Stimulated activated CD4-positive, alpha-beta T cell treated with anti-CD3 and anti-CD28 coated beads, Interleukin-1b, Interleukin-23, amount 100 ng/mL, for 4 hours (primary cell): ENCODE data around the gene YTHDC2.
"Not testable (repeated sequence)": the region's sequence is repeated elsewhere in the genome, so short reads cannot be mapped to it uniquely, and the experiment has no call there.

Experiments
- DNase-seq, 2 donors: peaks; one replicate each; pipeline ENCODE4 v3.0.0-alpha.2; 2020; ENCODE audit warnings: low read depth in 2 of 2

The YTHDC2 gene

DNA sequence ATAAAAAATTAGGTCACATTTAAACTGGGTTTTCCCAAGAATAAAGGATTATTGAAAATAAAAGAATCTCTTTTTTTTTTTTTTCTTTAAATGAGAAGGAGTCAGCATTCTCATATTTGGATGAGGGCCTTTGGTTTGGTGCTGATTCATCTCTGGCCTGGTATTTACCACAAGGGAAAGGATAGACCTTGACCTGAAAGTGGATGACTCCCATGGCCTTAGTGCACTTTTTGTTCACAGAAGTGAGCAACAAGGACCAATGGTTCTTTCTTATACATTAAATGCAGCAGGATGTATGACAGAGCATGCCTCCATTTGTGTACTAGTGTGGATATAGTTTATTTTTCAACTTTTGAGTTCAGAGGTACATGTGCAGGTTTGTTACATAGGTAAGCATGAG is 6.9 kb downstream of the YTHDC2 start:
- DNase-seq, result no peak

DNA sequence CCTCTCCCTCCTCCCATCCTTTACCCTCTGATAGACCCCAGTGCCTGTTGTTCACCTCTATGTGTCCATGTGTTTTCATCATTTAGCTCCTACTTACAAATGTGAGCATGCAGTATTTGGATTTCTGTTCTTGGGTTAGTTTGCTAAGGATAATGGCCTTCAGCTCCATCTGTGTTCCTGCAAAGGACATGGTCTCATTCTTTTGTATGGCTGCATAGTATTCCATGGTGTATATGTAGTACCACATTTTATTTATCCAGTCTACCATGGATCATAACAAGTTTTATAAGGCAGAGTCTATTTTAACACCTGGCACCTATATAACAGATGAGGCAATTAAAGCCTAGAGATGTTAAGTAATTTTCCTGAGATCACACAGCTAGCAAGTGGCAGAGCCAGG is 7.4 kb downstream of the YTHDC2 start:
- no peak for DNase-seq

DNA sequence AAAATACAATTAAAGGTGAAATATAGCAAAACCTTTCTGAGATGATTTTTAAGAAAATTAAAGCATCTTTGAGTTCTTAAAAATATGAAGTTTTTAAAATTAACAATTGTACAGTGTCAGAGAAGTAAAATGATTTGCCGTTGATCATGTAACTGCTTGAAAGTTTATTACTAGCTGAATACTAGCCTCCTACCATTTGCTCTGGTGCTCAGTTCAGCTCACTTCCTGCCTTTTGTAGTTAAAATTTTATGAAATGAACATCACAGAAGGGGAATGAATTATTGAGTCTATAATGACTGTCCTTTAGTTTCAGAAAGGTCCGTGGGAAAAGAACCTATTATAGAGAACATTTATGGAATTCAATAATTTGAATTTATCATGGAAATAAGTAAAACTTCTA is 9.7 kb downstream of the YTHDC2 start:
- DNase-seq, result no peak

DNA sequence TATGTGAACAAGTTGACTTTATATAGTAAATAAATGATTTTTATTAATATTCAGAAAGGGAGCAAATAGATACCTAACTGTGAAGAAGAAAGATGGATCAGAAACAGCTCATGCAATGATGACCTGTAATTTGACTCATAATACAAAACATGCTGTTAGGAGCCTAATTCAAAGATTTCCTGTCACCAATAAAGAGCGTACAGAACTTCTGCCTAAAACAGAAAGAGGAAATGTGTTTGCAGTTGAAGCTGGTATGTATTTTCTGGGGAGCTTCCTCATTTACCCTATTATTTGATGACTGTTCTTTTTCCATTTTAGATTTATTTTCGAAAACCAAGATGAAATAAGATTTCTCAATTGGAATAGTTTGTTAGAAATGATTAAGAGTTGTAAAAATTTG is 11.4 kb downstream of the YTHDC2 start:
- DNase-seq, result no peak

DNA sequence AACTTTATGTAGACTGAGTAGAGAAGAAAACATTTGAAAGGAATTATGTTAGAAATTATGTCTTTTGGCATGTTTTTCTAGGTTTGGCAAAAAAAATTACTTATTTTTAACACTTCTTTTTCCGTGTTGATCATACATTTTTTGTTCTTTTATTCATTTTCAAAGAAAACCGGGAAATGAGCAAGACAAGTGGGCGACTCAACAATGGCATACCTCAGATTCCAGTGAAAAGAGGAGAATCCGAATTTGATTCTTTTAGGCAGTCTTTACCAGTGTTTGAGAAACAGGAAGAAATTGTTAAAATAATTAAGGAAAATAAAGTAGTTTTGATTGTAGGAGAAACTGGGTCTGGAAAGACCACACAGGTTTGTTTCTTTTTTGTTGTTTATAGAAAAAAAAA is 12.9 kb downstream of the YTHDC2 start:
- DNase-seq, result no peak

DNA sequence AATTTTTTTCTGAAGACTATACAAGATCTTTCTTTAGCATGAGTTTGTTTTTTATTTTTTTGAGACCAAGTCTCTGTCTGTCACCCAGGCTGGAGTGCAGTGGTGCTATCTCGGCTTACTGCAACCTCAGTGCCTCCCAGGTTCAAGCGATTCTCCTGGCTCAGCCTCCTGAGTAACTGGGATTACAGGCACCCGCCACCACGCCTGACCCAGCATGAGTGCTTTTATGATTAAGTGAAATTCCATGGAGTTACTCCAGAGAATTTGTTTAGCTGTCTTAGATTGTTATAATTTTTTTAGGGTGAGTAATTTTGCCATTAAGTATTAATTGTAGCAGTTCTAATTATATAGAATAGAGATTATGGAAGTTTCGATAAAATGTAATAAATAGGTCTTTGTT is 14.3 kb downstream of the YTHDC2 start:
- no peak for DNase-seq

DNA sequence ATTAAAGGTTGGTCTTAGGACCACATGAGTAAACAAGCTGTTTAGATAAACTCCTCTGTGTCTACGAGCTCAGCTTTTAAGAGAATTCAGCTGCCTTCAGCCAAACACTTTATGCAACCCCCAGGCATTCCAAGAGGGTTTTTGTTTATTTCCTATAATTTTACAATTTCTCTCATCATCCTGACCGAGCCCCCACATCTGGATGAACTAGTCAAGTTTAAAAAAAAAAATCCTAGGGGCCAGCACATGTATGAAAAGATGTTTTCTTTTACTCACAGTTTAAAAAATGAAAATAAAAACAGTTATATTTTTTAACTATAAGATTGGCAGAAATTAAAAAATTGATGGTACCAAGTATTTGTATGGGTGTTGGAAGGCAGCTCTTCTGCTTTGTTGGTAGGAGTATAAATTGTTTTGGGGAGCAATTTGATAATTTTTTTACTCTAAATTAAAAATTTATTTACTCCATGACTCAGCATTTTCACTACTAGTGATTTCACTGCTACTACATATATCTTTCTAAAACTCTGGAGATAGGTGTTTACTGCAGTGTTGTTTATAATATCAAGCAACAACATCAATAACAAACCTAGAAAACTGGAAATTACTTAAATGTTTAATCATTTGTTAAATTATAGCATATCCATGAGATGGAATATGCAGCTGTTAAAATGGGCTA is 18.1 kb downstream of the YTHDC2 start:
- no peak for DNase-seq

DNA sequence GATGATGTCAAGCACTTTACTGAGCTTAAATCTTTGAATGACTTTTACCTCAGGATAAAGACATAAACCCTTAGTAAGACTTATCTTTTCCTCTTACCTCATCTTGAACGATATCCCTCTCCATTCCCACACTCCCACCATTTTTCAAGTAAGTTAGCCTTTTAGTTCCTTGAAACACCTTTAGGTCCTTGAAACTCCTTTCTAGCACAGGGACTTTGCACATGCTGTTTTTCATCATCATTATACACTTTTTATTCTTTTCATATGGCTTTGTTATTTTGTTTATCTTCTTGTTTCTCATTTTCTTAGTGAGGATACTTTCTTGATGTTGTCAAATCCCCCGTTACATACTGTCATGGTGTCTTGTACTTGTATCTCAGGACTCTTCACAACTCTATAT is 24.8 kb downstream of the YTHDC2 start:
- no peak for DNase-seq

DNA sequence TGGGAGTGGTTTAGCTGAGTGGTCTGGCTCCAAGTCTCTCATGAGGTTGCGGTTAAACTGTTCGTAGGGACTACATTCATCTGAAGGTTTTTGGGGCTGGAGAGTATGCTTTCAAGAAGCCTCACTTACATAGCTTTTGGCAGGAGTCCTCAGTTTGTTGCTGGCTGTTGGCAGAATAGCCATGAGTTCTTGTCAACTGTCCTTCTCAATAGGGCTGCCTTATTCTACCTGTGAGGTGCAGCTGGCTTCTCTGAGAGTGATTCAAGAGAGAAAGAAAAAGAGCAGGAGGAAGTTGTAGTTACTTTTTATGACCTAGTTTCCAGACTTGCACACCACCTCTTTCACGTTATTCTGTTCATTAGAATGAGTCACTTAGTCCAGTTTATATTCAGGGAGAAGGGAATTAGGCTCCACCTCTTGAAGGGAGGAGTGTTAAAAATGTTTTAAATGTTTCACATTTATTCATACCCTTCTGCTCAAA is 33.2 kb downstream of the YTHDC2 start:
- DNase-seq, result no peak

DNA sequence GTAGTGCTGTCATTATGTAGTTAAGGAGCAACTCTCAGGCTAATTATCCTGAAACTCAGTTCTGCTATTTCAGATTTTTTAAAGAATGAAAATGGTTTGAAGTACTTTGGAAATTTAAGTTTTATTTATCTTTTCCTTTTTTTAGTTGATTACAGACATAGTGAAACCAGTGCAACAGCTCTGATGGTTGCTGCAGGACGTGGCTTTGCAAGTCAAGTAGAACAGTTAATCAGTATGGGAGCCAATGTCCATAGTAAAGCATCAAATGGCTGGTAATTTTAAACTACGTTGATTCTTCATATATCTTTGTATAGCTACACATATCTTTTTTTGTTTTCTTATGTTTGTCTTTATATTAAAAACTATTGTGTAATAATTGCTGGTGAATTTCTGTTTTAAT is 34.9 kb downstream of the YTHDC2 start:
- no peak for DNase-seq

DNA sequence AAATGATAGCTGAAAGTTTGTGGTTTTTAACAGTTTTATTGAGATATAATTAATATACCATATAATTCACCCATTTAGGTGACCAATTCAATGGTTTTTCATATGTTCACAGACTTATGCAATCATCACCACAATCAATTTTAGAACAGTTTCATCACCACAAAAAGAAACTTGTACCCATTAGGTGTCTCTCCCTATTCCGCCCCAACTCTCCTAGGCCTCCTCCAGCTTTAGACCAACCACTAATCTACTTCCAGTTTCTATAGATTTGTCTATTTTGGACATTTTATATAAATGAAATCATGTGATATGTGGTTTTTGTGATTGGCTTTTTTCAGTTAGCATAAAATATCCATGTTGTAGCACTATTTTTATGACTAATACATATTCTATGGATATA is 38.6 kb downstream of the YTHDC2 start:
- no peak for DNase-seq

DNA sequence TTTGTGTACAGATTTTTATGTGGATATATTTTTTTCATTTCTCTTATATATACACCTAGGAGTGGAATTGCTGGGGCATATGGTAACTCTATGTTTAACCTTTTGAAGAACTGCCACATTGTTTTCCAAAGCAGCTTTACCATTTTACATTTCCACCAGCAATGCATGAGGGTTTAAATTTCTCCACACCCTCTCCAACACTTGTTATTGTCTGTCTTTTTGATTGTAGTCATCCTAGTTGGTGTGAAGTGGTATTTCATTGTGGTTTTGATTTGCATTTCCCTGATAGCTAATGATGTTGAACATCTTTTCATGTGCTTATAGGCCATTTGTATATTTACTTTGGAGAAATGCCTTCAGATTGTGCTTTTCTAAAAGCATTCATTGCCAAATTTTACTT is 39.1 kb downstream of the YTHDC2 start:
- no peak for DNase-seq

DNA sequence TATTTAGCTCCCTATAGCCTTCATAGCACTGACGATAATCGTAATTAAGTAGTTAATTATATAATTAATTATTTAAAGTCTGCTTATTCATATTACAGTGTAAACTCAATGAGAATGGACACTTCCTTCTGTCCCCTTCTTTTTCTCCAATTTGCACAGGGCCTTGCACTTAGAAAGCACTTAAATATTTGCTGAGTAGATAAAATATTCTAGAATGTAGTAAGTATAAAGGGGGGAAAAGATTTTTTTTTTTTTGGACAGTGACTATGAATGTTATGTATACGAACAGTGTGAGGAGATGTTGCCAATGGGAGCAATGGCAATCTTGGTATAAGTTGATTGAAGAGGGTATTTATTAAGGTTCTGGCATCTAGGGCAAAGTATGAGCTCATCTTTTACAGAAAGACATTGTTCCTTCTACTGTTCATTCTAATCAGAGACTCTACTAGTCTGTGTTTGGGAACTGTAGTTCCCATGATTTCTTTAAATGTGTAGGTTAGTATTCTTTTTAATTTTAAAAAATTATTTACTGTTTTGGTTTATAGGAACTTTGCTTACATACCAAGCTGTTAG is 49.4 kb downstream of the YTHDC2 start:
- DNase-seq, result no peak

DNA sequence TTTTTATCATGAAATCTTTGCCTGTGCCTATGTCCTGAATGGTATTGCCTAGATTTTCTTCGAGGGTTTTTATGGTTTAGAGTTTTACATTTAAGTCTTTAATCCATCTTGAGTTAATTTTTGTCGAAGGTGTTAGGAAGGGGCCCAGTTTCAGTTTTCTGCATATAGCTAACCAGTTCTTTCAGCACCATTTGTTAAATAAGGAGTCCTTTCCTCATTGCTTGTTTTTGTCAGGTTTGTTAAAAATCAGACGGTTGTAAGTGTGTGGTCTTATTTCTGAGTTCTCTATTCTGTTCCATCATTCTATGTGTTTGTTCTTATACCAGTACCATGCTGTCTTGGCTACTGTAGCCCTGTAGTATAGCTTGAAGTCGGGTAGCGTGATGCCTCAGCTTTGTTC is 55.9 kb downstream of the YTHDC2 start:
- no peak for DNase-seq

DNA sequence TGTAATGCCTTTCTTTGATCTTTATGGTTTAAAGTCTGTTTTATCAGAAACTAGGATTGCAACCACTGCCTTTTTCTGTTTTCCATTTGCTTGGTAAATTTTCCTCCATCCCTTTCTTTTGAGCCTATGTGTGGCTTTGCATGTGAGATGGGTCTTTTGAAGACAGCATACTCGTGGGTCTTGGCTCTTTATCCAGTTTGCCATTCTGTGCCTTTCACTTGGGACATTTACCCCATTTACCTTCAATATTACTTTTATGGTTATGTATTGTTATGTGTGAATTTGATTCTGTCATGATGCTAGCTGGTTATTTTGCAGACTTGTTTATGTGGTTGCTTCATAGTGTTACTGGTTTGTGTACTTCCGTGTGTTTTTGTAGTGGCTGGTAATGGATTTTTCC is 59.2 kb downstream of the YTHDC2 start:
- no peak for DNase-seq

DNA sequence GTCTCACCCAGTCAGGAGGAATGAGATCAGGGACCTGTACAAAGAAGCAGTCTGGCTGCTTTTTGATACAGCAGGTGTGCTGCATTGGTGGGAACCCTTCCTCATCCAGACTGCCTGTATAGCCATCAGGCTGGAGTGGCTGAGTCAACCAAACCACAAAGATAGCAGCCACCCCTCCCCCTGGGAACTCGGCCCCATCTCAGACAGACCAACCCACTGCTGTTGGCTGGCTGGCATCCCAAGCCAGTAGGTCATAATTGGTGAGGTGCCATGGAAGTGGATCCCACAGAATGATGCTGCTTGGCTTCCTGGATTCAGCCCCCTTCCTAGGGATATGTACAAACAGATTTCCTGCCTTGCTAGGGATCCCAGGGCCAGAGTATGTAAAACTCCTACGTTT is 60.9 kb downstream of the YTHDC2 start:
- no peak for DNase-seq

DNA sequence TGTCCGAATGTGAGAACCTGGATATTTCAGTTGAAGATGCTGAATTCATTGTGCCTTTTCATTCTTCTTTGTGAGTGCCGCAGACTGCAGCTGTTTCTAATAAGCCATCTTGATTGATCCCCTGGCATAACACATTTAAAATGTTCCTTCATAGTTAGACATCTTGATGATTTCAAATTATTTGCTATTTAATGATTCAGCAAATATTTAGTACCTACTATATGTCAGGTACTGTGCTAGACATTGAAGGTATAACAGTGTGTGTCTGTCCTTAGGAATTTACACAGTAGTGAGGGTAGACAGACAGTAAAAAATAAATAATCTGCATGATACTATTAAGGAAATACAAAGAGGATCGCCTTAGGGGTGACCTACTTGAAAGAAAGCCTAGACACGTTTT is 61.6 kb downstream of the YTHDC2 start:
- DNase-seq, result no peak

DNA sequence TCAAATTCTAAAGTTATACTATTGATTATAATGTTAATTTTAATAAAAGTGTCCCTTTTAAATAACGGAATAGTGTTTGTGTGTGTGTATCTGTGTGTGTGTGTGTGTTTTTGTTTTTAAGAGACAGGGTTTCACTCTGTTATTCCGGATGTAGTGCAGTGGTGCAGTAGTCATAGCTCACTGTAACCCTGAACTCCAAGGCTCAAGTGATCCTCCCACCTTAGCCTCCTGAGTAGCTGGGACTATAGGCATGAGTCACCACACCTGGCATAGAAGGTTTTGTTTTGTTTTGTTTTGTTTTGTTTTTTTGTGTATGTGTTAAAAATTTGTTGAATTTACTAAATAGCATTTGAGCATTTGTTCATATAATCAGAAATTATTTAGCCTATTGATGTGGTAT is 64.6 kb downstream of the YTHDC2 start:
- DNase-seq, result no peak

DNA sequence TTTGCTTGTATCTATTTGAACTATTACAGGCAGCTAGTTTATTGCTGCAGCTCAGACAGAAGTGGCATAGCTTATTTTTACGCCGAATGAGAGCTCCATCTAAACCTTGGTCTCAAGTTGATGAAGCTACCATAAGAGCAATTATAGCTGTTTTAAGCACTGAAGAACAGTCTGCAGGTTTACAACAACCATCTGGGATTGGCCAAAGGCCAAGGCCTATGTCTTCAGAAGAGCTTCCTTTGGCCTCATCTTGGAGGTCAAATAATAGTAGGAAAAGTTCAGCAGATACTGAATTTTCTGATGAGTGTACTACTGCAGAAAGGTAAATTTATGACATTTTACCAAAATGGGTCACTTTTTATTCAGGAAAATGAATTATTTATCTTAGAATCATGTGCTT is 67.9 kb downstream of the YTHDC2 start:
- DNase-seq, result no peak

DNA sequence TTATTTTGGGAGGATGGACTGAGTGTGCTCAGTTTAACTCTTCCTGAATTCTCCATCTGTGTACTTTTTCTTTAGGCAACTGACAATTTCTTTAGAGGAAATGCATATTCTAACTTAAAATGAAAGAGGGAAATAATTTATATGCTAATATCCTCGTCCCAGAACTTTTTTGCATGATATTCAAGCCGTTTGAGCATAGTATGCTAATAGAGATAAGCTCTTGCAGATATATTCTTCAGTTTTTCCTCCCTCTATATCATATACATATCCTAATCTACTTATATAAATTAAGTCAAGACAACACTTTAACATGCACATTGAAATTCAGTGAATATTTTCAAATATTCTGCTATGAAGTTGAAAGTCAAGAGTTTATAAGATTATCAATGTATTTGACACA is 84.7 kb downstream of the YTHDC2 start:
- DNase-seq, result no peak

DNA sequence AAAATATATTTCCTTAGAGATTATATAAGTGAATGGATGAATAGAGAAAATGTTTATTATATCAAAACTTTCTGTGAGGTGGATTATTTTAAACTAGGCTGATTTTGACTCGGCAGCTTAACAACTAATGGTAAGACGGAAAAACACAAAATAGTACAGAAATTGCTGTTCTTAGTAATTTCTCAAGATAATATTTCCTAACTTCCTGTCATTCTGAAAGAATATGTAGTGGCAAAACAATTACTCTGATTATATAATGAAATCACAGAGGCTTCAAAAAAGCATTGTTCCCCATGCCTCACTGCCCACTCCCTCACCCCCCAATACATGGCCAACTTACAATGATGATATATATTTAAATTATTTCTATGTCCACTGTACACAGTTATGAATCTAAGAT is 85.4 kb downstream of the YTHDC2 start:
- DNase-seq, result no peak

DNA sequence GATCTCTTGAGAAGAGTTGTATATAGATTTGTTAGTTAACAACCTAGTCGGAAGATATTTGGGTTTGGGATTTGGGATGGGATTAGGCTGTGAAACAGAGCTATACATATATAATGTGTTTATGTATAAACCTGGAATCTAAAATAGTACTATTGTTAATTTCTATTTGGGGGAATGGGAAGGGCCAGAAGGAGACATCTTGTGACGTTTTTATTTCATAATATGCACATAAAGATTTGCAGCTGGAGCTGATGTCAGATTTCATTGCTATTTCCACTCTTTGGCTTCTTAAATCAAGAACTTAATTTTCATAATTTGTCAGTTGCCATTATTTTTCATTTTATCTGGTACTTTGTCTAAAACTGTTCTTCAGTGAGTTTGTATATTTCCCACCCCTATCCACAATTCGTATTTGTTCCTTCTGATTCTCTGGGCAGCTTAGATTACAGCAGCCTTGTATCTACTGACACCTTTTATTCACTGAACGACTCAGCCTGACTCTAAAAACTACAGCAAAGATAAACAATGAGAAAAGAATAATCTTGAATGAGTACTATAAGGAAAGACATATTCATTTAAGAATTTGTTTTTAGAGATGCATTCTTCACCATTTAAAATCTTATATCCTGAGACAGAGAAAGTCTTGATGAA is 86.9 kb downstream of the YTHDC2 start:
- DNase-seq, result no peak

DNA sequence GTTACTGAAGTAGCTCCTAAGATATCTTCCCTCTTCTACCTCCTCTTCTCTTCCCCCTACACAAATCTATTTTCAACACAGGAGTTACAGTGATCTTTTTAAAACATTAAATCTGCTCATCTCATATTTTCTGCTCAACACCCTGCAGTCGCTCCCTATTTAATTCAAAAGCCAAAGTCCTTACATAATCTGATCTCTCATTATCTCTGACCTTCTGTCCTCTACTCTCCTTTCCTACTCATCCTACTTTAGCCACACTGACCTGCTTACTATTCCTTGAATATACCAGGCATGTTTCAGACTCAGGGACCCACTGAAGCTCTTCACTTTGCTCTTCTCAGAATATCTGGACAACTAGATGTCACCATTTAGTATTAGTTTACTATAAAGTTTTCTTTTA is 87.9 kb downstream of the YTHDC2 start:
- no peak for DNase-seq

DNA sequence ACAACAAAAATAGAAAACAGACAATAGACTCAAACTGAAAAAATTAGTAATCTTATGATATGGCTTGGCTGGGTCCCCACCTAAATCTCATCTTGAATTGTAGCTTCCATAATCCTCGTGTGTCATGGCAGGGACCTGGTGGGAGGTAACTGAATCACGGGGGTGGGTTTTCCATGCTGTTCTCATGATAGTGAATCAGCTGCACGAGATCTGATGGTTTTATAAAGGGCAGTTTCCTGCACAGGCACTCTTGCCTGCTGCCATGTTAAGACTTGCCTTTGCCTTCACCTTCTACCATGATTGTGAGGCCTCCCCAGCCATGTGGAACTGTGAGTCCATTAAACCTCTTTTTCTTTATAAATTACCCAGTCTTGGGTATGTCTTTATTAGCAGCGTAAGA is 89.8 kb downstream of the YTHDC2 start:
- DNase-seq, result not testable (repeated sequence)
